HG03097 (cell line): ENCODE results near the gene SLC25A38.
"Not testable (repeated sequence)": the region's sequence is repeated elsewhere in the genome, so short reads cannot be mapped to it uniquely, and the experiment has no call there.

Experiments
- ATAC-seq: cut with Tn5 transposase; IDR thresholded peaks from one replicate; pipeline ENCODE4 v1.9.1; 2021; ENCODE audit not compliant: unreplicated experiment, low FRiP score

Gene SLC25A38, protein sequence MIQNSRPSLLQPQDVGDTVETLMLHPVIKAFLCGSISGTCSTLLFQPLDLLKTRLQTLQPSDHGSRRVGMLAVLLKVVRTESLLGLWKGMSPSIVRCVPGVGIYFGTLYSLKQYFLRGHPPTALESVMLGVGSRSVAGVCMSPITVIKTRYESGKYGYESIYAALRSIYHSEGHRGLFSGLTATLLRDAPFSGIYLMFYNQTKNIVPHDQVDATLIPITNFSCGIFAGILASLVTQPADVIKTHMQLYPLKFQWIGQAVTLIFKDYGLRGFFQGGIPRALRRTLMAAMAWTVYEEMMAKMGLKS

DNA sequence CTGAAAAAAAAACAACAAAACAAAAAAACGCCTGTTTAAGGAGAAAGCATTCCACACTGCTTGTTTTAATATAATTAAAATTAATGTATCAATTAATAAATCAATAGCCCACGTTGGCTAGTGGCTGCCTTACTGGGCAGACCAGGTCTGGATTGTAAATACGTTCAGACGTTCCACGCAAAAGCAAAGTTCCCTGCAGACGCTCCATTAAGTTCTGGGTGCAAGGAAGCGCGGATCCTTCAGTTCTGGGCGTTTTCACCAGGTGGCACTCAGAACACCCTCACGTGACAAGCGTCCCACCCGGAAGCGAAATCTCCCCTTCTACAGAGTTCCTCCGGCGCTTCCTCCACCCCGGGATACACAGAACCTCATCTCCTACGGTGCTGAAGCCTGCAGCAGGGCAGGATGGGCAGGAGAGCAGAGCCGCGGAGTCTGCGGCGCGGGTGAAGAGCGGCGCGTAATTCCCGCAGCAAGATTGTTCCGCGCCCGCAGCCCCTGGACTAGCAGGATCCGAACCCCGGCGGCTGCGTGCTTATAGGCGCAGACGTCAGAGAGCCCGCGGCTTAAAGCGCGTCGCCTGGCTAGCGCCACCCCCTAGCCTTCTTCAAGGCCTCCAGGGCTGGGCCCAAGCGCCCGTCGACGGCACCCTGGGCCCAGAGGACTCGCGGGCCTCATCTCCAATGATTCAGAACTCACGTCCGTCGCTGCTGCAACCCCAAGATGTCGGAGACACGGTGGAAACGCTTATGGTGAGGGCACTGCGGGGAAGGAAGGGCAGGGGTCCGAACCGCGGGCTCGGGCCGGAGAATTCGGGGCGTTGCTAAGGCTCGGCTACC lies at the start of gene SLC25A38:
SLC25A38 (plus strand) TSS at position 326 of the 836 bp plus-strand sequence; CDS start at position 681, 355 bp downstream.
- ATAC-seq, result peak; percentile 49

DNA sequence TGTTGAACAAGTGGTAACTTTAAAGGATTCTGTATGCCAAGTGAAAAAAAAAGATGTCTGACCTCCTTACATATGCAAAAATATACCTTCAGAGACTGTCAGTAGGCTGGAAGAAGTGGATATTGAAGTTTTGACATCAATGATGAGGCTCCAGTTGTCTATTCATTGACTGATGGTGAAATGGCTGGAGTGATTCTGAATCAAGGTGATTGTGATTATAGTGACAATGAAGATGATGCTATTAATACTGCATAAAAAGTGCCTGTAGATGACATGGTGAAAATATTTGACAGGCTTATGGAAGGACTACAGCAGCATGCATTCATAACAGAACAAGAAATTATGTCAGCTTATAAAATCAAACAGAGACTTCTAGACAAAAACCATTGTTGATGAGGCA lies 49.6 kb upstream of the SLC25A38 start:
- ATAC-seq, result no peak

DNA sequence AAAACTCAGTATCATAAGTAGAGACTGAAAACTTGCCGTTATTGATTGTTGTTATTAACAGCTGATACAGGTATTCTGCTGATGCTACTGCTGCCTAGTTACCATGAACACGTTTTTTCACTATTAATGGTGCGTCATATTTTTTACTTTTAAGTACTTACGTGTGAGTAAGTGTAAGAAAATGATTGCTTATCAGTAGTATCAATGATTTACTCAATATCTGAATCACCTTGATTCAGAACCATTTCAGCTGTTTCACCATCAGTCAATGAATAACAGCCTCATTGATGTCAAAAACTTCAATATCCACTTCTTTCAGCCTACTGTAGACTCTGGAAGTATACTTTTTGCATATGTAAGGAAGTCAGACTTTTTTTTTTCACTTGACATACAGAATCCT lies 49.0 kb upstream of the SLC25A38 start:
- ATAC-seq, result no peak

DNA sequence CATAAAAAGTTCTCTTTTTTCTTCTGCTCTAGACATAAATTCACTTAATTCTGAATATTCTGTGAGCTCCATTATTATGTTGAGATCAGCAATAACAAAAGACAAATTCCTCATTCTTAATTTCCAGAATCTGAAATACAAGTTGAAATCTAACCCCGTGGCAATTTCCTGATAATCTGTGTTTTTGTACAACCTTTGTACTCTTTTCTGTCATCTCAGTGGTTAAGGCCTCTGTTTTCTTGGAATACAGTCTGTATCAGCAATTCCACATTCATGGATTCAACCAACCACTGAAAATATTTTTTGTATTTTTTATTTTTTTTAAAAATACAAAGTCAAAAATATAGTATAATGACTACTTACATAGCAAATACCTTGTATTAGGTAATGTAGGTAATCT lies 45.0 kb upstream of the SLC25A38 start:
- no peak for ATAC-seq

DNA sequence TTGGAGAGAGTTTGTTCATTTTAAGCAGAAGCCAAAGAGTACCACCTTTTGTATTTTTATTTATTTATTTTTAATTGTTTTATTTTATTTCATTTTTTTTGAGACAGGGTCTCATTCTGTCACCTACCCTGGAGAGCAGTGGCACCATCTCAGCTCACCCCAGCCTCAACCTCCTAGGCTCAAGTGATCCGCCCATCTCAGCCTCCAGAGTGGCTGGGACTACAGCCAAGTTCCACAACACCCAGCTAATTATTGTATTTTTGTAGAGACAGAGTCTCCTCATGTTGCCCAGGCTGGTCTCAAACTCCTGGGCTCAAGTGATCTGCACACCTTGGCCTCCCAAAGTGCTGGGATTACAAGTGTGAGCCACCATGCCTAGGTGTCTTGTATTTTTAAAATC lies 44.1 kb upstream of the SLC25A38 start:
- ATAC-seq, result no peak

DNA sequence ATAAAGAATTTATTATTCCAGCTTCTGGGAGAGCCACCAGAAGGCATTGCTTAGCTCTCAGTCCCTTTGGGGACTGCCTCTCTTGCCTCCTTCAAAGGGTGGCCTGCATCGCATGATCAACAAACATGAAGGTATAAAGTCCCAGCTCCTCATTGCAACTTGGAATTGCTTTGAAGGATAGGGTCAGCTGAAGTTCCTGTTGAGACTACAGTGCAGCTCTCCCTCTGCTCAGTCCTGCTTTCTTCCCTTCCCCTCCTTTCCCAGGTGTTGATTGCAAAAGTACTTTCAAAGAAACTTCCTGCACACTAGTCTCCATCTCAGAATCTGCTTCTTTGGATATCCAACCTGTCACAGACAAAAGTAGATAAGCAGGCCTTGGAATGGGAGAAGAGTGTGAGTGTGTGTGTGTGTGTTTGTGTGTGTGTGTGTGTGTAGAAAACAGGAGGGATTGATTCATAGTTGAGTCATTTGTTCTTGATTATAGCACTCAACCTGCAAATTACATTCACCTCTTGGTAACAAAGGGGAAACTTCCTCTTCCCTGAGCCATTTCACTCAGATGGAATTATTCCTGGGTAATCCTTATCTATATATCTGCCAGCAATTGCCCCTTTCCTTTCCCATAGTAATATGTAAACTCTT lies 40.0 kb upstream of the SLC25A38 start:
- no peak for ATAC-seq

DNA sequence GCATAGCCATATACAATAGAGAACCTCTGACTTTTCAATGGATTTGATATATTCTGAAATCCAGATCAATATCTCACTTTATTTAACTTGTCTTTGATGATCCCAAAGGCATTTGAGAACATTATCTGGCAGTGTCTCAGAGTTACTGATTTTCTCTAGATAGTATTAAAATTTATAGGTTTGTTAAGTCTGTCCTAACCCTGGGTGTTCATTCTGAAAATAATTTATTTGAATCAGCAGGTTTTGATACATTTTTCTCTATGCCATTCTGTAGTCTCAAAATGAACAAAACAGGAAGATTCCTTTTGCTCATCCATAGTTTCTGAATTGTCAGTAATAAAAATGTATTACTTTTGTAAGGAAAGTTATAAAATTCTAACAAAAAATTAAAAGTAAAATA lies 39.4 kb upstream of the SLC25A38 start:
- no peak for ATAC-seq

DNA sequence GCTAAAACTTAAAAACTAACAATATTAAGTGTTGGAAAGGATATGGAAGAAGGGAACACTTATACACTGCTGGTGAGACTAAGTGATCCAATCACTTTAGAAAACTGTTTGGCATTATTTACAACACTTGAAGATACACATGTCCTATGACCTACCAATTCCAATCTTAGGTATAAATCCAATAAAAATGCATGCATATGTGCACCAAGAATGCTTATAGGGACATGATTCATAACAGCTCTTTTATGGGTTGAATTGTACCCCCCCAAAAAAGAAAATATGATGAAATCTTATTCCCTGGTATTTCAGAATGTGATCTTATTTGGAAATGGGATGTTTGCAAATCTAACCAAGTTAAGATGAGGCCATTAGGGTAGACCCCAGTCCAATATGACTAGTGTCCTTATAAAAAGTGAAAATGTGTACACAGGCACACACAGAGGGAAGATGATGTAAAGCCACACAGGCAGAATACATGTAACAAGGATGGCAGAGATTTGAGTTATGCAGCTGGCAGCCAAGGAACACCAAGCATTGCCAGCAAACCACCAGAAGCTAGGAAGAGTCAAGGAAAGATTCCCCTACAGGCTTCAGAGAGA lies 38.3 kb upstream of the SLC25A38 start:
- ATAC-seq, result no peak

DNA sequence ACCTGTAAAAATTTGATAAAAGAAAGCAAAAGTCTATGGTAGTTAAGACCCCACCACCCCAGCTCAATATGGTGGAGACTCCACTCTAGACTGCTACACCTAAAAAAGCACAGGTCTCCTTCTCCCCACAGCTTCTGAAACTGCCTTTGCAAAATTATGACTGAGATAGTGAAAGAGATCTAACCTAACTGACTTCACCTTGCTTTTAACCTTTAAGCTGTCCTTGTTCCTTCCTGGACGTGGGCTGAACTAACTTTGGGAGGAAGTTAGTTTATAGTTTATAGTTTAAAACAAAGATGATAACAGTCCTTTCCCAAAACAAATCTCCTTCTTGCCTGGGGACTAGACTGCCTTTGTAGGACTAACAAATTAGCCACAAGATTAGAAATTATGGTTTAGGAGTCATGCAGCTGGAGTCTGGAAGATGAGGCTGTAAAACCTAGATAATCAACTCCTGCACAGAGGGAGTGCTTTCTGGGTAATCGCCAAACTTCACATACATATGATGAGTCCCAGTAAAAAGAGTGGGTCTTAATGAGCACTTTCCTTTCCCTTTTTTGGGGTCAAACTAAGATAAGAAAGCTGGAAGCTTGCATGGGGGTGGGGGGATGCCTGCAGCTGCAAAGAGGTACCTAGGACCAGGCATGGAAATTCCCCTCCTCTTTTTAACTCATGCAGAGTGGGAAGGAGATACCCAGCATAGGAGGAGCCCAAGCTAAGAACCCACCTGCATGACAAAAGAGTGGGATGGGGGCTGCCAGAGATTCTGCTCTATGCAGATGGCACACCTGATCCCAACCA lies 36.2 kb upstream of the SLC25A38 start:
- no peak for ATAC-seq

DNA sequence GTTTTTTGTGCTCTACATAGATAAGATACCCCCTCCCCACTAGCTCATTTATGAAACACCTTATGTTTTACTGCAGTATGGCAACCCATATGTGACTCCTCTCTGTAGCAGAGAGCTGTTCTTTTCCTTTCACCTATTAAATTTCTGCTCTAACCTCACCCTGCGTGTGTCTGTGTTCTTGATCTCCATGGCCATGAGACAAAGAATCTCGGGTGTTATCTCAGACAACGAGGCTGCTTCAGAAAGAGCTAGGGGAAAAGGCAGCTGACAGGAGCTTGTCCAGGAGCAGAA lies 35.6 kb upstream of the SLC25A38 start:
- ATAC-seq, result no peak

DNA sequence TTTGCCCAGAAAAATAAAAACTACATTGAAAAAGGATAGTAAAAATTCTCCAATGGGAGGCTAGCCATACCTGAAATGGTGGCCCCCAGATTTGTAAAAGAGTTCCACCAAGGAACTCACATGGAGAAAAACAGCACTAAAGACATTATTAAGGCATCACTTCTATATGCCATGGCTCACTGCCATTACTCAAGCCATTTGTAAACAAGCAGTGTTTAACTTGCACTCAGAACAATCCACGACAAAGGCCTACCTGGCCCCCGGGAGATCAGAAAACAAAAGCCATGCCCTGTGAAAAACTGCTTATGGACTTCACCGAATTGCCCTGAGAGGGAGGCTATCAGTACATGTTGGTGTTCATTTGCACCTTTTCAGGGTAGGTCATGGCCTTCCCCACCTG lies 34.1 kb upstream of the SLC25A38 start:
- no peak for ATAC-seq

DNA sequence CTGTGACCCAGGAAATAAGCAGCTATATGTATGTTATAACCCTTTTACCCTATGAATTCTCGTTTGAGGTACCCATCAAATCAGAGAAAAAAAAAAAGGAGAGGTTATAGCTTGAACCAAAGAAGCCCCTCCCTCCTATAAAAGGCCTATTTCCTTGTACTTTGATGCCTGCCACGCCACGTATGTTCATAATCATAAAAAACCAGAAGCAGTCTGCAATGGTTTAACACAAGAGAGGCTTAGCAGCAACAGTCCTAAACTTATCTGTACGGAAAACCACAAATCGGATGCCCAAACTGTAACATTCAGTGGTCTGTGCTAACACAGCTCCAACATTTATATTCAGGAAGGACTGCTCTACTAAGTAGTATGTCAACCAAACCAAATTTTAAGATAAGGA lies 32.5 kb upstream of the SLC25A38 start:
- no peak for ATAC-seq

DNA sequence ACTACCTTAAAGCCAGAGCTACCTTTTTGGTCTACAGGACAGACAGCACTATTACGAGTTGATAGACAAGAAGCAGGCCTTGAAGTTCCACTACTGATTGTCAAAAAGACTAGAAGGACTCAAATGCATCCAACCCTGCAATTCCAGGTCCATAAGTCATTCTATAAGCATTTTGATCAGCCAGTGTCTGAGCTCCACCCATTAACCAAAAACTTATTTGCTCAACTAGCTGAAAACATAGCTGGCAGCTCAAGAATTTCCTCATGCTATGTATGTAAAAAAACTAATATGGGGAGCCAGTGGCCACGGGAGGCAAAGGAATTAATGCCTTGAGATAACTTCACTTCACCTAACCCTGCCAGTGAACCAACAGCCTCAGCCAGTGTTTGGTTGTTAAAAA lies 32.0 kb upstream of the SLC25A38 start:
- not testable (repeated sequence) for ATAC-seq

DNA sequence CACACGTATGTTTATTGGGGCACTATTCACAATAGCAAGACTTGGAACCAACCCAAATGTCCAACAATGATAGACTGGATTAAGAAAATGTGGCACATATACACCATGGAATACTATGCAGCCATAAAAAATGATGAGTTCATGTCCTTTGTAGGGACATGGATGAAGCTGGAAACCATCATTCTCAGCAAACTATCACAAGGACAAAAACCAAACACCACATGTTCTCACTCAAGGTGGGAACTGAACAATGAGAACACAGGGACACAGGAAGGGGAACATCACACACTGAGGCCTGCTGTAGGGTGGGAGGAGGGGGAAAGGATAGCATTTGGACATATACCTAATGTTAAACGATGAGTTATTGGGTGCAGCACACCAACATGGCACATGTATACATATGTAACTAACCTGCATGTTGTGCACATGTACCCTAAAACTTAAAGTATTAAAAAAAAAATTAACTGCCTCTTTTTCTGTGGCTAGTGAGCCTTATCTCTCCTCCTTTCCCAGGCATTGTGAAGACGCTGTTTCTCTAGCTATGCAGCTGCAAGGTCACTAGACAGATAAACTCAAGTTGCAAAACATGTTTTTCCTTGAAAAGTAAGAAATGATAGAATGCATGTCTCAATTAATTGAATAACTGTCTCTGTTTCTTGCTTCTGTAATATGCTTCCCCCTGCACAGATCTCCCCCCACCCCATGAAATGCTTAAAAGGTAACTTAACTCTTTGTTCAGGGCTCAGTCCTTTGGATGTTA lies 29.8 kb upstream of the SLC25A38 start:
- not testable (repeated sequence) for ATAC-seq

DNA sequence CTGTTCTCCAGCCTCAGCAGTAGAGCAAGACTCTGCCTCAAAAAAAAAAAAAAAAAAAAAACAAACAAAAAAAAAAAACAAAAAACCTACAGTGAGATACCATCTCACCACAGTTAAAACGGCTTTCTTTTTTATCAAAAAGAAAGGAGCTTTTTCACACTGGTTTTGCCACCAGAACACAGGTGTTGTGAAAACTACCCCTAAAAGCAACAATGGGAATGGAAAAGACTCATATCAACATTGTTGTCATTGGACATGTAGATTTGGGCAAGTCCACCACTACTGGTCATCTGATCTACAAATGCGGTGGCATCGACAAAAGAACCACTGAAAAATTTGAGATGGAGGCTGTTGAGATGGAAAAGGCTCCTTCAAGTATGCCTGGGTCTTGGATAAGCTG lies 24.8 kb upstream of the SLC25A38 start:
- no peak for ATAC-seq

DNA sequence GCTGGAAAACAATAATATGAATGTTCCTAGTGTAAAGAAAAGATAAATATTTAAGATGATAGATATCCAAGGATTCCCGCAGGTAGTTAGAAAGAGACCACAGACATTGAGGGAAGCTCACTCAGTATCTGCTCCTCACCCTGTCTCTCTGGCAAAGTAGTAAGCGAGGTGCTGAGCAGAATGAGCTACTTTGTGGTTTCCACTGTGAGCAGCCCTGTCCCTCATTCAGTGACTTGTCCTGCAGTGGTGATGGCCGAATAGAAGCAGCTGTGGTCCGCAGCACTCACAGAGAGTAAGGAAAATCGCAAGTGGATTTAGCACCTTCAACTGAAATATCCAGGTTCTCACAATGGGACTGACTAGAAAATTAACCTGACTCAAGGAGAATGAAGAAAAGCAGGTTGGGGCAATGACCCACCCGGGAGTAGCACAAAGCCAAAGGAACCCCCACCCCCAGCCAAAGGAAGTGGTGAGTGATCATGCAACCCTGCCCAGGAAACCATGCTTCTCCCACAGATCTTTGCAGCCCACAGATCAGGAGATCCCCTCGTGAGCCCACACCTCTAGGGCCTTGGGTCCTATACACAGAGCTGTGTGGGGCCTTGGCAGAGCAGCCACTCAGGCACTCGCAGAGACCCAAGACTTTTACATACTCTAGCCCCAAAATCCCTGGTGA lies 21.8 kb upstream of the SLC25A38 start:
- peak; percentile 71 for ATAC-seq

DNA sequence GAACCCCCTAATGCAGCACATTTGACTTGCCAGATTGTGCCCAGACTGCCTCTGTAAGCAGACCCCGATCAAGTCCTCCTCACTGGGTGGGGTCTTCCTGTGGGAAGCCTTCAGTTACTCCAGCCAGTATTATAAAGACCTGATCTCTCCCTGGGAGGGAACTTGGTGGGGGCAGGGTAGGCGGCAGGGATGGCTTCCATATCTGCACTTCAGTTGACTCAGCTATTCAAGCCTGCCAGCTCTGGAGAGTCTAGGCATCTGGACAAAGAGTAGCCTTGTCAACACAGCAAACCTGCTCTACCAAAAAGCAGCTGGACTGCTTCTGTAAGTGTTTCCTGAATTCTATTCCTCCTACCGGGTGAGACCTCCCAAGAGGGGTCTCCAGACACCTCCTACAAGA lies 21.0 kb upstream of the SLC25A38 start:
- no peak for ATAC-seq

DNA sequence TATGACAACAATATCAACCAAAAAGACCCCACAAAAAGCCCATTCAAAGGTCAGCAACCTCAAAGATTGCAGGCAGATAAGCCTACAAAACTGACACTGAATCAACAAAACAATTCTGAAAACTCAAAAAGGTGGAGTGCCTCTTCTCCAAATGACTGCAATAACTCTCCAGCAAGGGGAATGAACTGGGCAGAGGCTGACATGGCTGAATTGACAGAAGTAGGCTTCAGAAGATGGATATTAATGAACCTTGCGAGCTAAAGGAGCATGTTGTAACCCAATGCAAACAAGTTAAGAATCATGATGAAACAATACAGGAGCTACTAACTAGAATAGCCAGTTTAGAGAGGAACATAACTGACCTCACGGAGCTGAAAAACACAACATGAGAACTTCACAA lies 20.4 kb upstream of the SLC25A38 start:
- no peak for ATAC-seq

DNA sequence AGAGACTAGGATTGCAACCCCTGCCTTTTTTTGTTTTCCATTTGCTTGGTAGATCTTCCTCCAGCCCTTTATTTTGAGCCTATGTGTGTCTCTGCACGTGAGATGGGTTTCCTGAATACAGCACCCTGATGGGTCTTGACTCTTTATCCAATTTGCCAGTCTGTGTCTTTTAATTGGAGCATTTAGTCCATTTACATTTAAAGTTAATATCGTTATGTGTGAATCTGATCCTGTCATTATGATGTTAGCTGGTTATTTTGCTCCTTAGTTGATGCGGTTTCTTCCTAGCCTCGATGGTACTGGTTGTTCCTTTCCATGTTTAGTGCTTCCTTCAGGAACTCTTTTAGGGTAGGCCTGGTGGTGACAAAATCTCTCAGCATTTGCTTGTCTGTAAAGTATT lies 12.7 kb upstream of the SLC25A38 start:
- not testable (repeated sequence) for ATAC-seq
